Endodermal cell (in vitro differentiated cells): ENCODE data around the gene GLT8D2. TPM values are rescaled to one million over a fixed set of nuclear protein-coding genes. Genes with fewer than 3 reads are reported as not detected.

Experiments
- DNase-seq: peaks from one replicate; pipeline ENCODE4 v3.0.0-alpha.2; 2017
- H3K27ac ChIP-seq: 2 replicates; pipeline ENCODE4 v1.5.1; 2013; ENCODE audit warnings: mild to moderate bottlenecking, low read depth, low read length, moderate library complexity
- H3K27me3 ChIP-seq: 2 replicates; pipeline ENCODE4 v1.6.1; 2013; ENCODE audit warnings: mild to moderate bottlenecking, low read length, moderate library complexity; ENCODE audit not compliant: insufficient read depth, control insufficient read depth, poor library complexity, severe bottlenecking
- H3K36me3 ChIP-seq: 2 replicates; pipeline ENCODE4 v1.7.0; 2013; ENCODE audit warnings: mild to moderate bottlenecking, low read length, moderate library complexity; ENCODE audit not compliant: control insufficient read depth, insufficient read depth
- H3K4me1 ChIP-seq: one replicate; pipeline ENCODE4 v1.7.0; 2013; ENCODE audit warnings: low read length; ENCODE audit not compliant: control insufficient read depth, insufficient read depth
- H3K4me3 ChIP-seq: 2 replicates; pipeline ENCODE4 v1.5.1; 2013; ENCODE audit warnings: mild to moderate bottlenecking, low read length, moderate library complexity
- H3K9ac ChIP-seq: 2 replicates; pipeline ENCODE4 v1.6.1; 2013; ENCODE audit warnings: mild to moderate bottlenecking, low read length, moderate library complexity; ENCODE audit not compliant: poor library complexity, severe bottlenecking; ENCODE audit errors: extremely low read depth
- H3K9me3 ChIP-seq: 2 replicates; pipeline ENCODE4 v1.6.1; 2013; ENCODE audit warnings: mild to moderate bottlenecking, low read length, moderate library complexity; ENCODE audit not compliant: control insufficient read depth
- H3K27ac Mint-ChIP-seq: 2 replicates; pipeline ENCODE4 v1.8.0; 2020; ENCODE audit warnings: mixed read lengths
- H3K27me3 Mint-ChIP-seq: 2 replicates; pipeline ENCODE4 v1.8.0; 2021; ENCODE audit warnings: mild to moderate bottlenecking, mixed read lengths; ENCODE audit not compliant: insufficient read depth
- H3K36me3 Mint-ChIP-seq: 2 replicates; pipeline ENCODE4 v1.8.0; 2020; ENCODE audit warnings: low read depth, mixed read lengths
- H3K4me1 Mint-ChIP-seq: 2 replicates; pipeline ENCODE4 v1.8.0; 2020; ENCODE audit warnings: mixed read lengths
- H3K4me3 Mint-ChIP-seq: 2 replicates; pipeline ENCODE4 v1.8.0; 2020; ENCODE audit warnings: mild to moderate bottlenecking, moderate library complexity, mixed read lengths
- H3K9me3 Mint-ChIP-seq: 2 replicates; pipeline ENCODE4 v1.8.0; 2020; ENCODE audit warnings: mild to moderate bottlenecking, mixed read lengths
- CTCF ChIP-seq: fragments of 200-600 bp; sonication (generic); conservative IDR thresholded peaks from 2 replicates; pipeline ENCODE4 v1.5.0; 2021; ENCODE audit warnings: antibody characterized with exemption, mild to moderate bottlenecking
- WGBS, 2 experiments: methylation state at CpG; one replicate each; pipeline versions ENCODE4 v1.1.5 to v1.1.7; 2013; ENCODE audit warnings: missing lambda C conversion rate in 2 of 2, mixed read lengths in 1 of 2; ENCODE audit not compliant: insufficient coverage in 1 of 2, insufficient read length in 1 of 2; 5-methylcytosine and 5-hydroxymethylcytosine counted together
- total RNA-seq, 2 donors: library from RNA; stranded (reverse); fragmentation: NEBNext Ultra II Directional in 1 of 2; extraction: Animal tissue kit (Norgen Biotek cat#: 25700) in 1 of 2; gene quantifications; 2 replicates in 1 of 2; 3 replicates in 1 of 2; pipeline ENCODE4 v1.2.1, GENCODE V29; 2021

The GLT8D2 gene
- total RNA-seq, 2 donors from 2014 or later: 0.69 to 1.3 TPM

DNA sequence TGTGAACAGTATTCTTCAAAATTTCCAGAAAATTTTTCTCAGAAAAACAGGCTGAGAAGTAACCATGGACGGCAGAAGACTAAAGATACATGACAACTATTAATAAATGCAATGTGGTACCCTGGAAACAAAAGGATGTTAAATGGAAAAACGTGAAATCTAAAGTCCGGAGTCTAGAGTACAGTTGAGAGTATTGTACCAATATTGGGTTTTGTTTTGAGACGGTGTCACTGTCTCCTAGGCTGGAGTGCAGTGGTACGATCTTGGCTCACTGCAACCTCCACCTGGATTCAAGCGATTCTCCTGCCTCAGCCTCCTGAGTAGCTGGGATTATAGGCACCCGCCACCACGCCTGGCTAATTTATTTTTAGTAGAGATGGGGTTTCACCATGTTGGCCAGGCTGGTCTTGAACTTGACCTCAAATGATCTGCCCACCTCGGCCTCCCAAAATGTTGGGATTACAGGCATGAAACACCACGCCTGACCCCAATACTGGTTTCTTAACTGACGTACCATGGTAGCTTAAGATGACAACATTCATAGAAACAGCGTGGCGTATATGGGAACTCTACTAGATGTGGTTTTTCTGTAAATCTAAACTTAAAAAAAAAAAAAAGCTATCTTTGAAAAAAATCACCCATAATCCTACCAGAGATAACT lies 101.1 kb downstream of the GLT8D2 start:
- peaks cover 85% of the 10 kb centered on the region for H3K36me3 Mint-ChIP-seq
- no peak overlapping the region for H3K4me3 ChIP-seq

DNA sequence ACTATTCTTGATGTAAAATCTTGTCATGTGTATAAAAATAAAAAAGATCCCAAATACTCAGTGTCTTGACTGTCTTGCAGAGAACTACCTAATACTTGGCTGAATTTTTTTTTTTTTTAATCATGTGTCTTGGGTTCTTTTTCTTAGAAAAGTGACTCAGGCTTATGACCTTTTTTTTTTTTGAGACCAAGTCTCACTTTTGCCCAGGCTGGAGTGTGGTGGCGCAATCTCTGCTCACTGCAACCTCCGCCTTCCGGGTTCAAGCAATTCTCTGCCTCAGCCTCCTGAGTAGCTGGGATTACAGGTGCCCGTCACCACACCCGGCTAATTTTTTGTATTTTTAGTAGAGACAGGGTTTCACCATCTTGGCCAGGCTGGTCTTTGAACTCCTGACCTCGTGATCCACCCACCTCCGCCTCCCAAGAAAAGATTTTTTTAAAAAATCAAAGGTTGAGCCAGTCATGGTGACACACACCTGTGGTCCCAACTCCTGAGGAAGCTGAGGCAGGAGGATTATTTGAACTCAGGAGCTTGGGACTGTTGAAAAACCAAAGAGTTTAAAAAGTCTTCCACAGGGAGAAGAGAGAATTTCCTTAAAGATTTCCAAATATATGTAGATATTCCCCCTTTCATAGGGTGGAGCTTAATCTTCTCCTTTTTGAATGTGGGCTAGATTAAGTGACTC lies 102.0 kb downstream of the GLT8D2 start:
- no peak overlapping the region for H3K27ac Mint-ChIP-seq
- H3K36me3 Mint-ChIP-seq: peaks cover 88% of the 10 kb centered on the region
- no peak overlapping the region for H3K4me3 Mint-ChIP-seq
- no peaks in the 10 kb centered on the region for H3K4me1 ChIP-seq
- no peaks in the 10 kb centered on the region for H3K9me3 Mint-ChIP-seq
- no peak overlapping the region for H3K9ac ChIP-seq
- H3K27me3 ChIP-seq: no peaks in the 10 kb centered on the region
- H3K4me1 Mint-ChIP-seq: no peaks in the 10 kb centered on the region
- no peak overlapping the region for H3K27ac ChIP-seq
- H3K9me3 ChIP-seq: no peaks in the 10 kb centered on the region
- no peak for TF ChIP-seq CTCF
- no peak overlapping the region for H3K4me3 ChIP-seq
- peaks cover 98% of the 10 kb centered on the region for H3K36me3 ChIP-seq
- 88 to 91% methylated on average over 3 to 7 of the region's 7 CpGs for WGBS, 2 experiments
- H3K27me3 Mint-ChIP-seq: no peaks in the 10 kb centered on the region
- DNase-seq: no peak

More for the DNA sequence above, 101.1 kb downstream of the GLT8D2 start:
- no peak overlapping the region for H3K9ac ChIP-seq
- no peak overlapping the region for H3K27ac ChIP-seq
- H3K36me3 ChIP-seq: peaks cover 98% of the 10 kb centered on the region
- no peaks in the 10 kb centered on the region for H3K27me3 ChIP-seq
- Mint-ChIP-seq H3K9me3 (no peaks in the 10 kb centered on the region), H3K4me1 (no peaks in the 10 kb centered on the region), H3K27me3 (no peaks in the 10 kb centered on the region), H3K27ac (no peak overlapping the region), H3K4me3 (no peak overlapping the region)
- no peaks in the 10 kb centered on the region for H3K9me3 ChIP-seq
- WGBS, 2 experiments: 84 to 85% methylated on average over 8 to 13 of the region's 13 CpGs
- no peaks in the 10 kb centered on the region for H3K4me1 ChIP-seq
- DNase-seq: no peak
- no peak for TF ChIP-seq CTCF

- Mint-ChIP-seq H3K4me1 (no peaks in the 10 kb centered on the region), H3K9me3 (no peaks in the 10 kb centered on the region), H3K36me3 (peaks cover 95% of the 10 kb centered on the region), H3K4me3 (no peak overlapping the region), H3K27me3 (no peaks in the 10 kb centered on the region), H3K27ac (no peak overlapping the region)
- H3K27me3 ChIP-seq: no peaks in the 10 kb centered on the region
- no peak for DNase-seq
- no peak for TF ChIP-seq CTCF
- peaks cover 98% of the 10 kb centered on the region for H3K36me3 ChIP-seq
- WGBS, 2 experiments: 38 to 79% methylated on average over 1 to 3 of the region's 3 CpGs
- H3K9ac ChIP-seq: no peak overlapping the region
- H3K27ac ChIP-seq: no peak overlapping the region
- H3K4me3 ChIP-seq: no peak overlapping the region
- no peaks in the 10 kb centered on the region for H3K4me1 ChIP-seq
- H3K9me3 ChIP-seq: no peaks in the 10 kb centered on the region
Observed at GRCh38 chr12:103944964-103945363, 105.0 kb downstream of the GLT8D2 start.

Other genes starting within 250 kb of the GLT8D2 start
- gene NT5DC3, start 209.0 kb downstream of the GLT8D2 start, total RNA-seq: 10 to 100 TPM; 24.2 to 28.3 TPM
- gene HSP90B1, start 119.8 kb downstream of the GLT8D2 start, total RNA-seq: 1,000 to 10,000 TPM; 1,047 to 1,509 TPM
- gene TDG, start 84.3 kb downstream of the GLT8D2 start, total RNA-seq: 10 to 100 TPM; 53.4 to 58.1 TPM
- 1 to 10 TPM; 2.2 to 3.4 TPM for gene HCFC2, start 14.3 kb upstream of the GLT8D2 start, total RNA-seq
- gene NFYB, start 88.0 kb upstream of the GLT8D2 start, total RNA-seq: 10 to 100 TPM; 31.2 to 36.3 TPM
- 100 to 1,000 TPM in 1 of 2 donors, 10 to 100 TPM in 1; 83.4 to 144 TPM for gene TXNRD1, start 165.6 kb upstream of the GLT8D2 start, total RNA-seq